ENCODE data around the gene SEPTIN11.

DNA sequence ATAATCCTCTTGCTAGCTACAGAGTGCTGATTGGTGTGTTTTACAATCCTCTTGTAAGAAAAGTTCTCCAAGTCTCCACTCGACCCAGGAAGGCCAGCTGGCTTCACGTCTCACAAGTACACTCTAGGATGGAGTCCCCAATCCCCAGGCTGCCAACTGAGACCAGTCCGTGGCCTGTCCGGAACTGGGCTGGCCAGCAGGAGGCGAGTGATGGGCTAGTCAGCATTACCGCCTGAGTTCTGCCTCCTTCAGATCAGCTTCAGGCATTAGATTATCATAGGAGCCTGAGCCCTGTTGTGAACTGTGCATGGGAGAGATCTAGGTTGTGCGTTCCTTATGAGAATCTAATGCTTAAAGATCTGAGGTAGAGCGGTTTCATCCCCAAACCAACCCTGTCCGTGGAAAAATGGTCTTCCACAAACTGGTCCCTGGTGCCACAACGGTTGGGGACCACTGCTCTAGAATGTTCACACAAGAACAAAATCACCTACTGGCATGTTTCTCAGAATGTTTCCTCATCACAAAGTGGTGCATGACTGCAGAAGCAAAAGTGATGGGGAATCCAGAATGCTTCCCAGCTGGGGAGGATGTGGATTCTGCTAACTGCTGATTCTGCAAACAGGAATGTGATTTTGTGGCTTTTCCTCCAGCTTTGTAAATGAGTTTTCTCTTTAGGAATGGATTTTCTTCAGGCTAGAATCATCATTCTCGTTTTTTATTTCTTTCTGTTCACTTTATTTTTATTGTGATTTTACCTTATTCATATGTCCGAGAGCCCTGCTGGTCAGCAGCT is 40.9 kb downstream of the SEPTIN11 start:
- TF ChIP-seq, protein P1, sequence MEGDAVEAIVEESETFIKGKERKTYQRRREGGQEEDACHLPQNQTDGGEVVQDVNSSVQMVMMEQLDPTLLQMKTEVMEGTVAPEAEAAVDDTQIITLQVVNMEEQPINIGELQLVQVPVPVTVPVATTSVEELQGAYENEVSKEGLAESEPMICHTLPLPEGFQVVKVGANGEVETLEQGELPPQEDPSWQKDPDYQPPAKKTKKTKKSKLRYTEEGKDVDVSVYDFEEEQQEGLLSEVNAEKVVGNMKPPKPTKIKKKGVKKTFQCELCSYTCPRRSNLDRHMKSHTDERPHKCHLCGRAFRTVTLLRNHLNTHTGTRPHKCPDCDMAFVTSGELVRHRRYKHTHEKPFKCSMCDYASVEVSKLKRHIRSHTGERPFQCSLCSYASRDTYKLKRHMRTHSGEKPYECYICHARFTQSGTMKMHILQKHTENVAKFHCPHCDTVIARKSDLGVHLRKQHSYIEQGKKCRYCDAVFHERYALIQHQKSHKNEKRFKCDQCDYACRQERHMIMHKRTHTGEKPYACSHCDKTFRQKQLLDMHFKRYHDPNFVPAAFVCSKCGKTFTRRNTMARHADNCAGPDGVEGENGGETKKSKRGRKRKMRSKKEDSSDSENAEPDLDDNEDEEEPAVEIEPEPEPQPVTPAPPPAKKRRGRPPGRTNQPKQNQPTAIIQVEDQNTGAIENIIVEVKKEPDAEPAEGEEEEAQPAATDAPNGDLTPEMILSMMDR (IDR thresholded peaks at IDR 0.05) = no peak
- no peak for TF ChIP-seq POLR2A (IDR thresholded peaks at IDR 0.05)
